Ectodermal cell (in vitro differentiated cells): ENCODE measurements around the gene NEURL3.
"Not testable (repeated sequence)": the region's sequence is repeated elsewhere in the genome, so short reads cannot be mapped to it uniquely, and the experiment has no call there.

Source experiments
- H3K27ac ChIP-seq: 2 replicates; pipeline ENCODE4 v1.7.0; 2013; ENCODE audit warnings: mild to moderate bottlenecking, low read depth, low read length; ENCODE audit not compliant: insufficient read depth, poor library complexity, severe bottlenecking
- H3K27me3 ChIP-seq: 2 replicates; pipeline ENCODE4 v1.7.0; 2013; ENCODE audit warnings: mild to moderate bottlenecking, low read length; ENCODE audit not compliant: insufficient read depth, control insufficient read depth, poor library complexity, severe bottlenecking
- H3K36me3 ChIP-seq: one replicate; pipeline ENCODE4 v1.7.0; 2013; ENCODE audit warnings: low read length; ENCODE audit not compliant: control insufficient read depth, insufficient read depth
- H3K4me1 ChIP-seq: one replicate; pipeline ENCODE4 v1.7.0; 2013; ENCODE audit warnings: low read length; ENCODE audit not compliant: control insufficient read depth, insufficient read depth
- H3K4me3 ChIP-seq: 2 replicates; pipeline ENCODE4 v1.7.0; 2013; ENCODE audit warnings: low read depth, low read length, control low read depth; ENCODE audit not compliant: insufficient read depth
- H3K9me3 ChIP-seq: 2 replicates; pipeline ENCODE4 v1.7.0; 2013; ENCODE audit warnings: mild to moderate bottlenecking, low read length, moderate library complexity; ENCODE audit not compliant: control insufficient read depth
- WGBS, 2 experiments: methylation state at CpG; one replicate each; pipeline ENCODE4 v1.1.7; 2013; ENCODE audit warnings: missing lambda C conversion rate in 2 of 2; 5-methylcytosine and 5-hydroxymethylcytosine counted together

Gene NEURL3

GRCh38 chr2:96484091-96484490, 21.1 kb downstream of the NEURL3 start:
- no peaks in the 10 kb centered on the region for H3K9me3 ChIP-seq
- H3K36me3 ChIP-seq, result no peaks in the 10 kb centered on the region
- 76 to 78% methylated on average over 7 of the region's 7 CpGs for WGBS, 2 experiments
- H3K27ac ChIP-seq, result no peak overlapping the region
- no peak overlapping the region for H3K4me3 ChIP-seq
- no peaks in the 10 kb centered on the region for H3K27me3 ChIP-seq
- H3K4me1 ChIP-seq, result peaks cover 6% of the 10 kb centered on the region

DNA sequence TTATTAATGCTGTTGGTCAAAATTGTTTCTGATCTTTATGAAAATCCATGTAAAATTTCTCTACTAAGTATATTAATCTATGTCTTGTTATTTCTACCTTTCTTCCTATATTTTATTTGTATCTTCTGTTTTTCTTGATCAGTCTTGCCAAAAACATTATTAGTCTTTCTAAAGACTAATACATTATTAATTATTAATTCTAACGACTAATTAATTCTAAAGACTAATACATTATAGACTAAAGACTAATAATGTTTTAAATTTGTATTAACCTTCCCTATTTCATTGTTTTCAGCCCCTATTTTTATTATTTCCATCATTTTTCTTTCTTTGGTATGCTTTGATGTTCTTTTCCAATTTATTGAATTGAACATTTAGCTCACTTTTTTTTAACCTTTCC, 27.7 kb downstream of the NEURL3 start:
- H3K27ac ChIP-seq, result no peak overlapping the region
- no peak overlapping the region for H3K4me3 ChIP-seq
- no peaks in the 10 kb centered on the region for H3K9me3 ChIP-seq
- no peaks in the 10 kb centered on the region for H3K4me1 ChIP-seq
- no peaks in the 10 kb centered on the region for H3K36me3 ChIP-seq
- WGBS, 2 experiments, result no CpG with 5 or more reads among the region's 1 CpG
- no peaks in the 10 kb centered on the region for H3K27me3 ChIP-seq

- Histone ChIP-seq H3K27me3 (no peaks in the 10 kb centered on the region), H3K4me3 (no peak overlapping the region), H3K9me3 (no peaks in the 10 kb centered on the region), H3K36me3 (no peaks in the 10 kb centered on the region), H3K4me1 (no peaks in the 10 kb centered on the region), H3K27ac (no peak overlapping the region)
- WGBS, 2 experiments, result 96 to 99% methylated on average over 5 of the region's 6 CpGs
These were observed 33.4 kb downstream of the NEURL3 start for GRCh38 chr2:96471772-96472171.

- no peaks in the 10 kb centered on the region for H3K4me1 ChIP-seq
- no peaks in the 10 kb centered on the region for H3K36me3 ChIP-seq
- 72 to 79% methylated on average over 25 of the region's 25 CpGs for WGBS, 2 experiments
- no peaks in the 10 kb centered on the region for H3K27me3 ChIP-seq
- H3K4me3 ChIP-seq, result no peak overlapping the region
- H3K27ac ChIP-seq, result no peak overlapping the region
- no peaks in the 10 kb centered on the region for H3K9me3 ChIP-seq
These were observed 34.5 kb downstream of the NEURL3 start for GRCh38 chr2:96470636-96471035.

- Histone ChIP-seq H3K27me3 (no peaks in the 10 kb centered on the region), H3K4me1 (no peaks in the 10 kb centered on the region), H3K36me3 (no peaks in the 10 kb centered on the region), H3K4me3 (no peak overlapping the region), H3K27ac (no peak overlapping the region), H3K9me3 (no peaks in the 10 kb centered on the region)
- 92 to 93% methylated on average over 8 of the region's 8 CpGs for WGBS, 2 experiments
These were observed 35.0 kb downstream of the NEURL3 start for GRCh38 chr2:96470109-96470508.

DNA sequence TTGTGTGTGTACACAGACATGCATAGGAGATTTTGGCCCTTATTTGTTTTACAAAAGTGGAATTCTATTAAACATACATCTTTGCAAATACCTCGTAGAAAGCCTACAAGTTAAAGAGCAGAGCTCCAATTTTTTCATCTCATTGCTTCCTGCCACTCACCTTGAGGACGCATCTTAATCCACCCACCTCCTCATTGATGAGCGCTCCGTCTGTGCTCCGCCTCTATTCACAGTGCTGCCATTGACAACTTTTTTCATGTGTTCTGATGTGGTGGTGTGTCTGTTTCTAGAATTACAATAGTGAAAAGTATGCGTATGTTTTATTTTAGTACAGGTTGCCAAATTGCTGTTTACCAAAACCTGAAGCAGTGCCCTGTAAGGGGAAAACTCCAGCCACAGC, 36.3 kb downstream of the NEURL3 start:
- Histone ChIP-seq H3K27me3 (no peaks in the 10 kb centered on the region), H3K9me3 (no peaks in the 10 kb centered on the region), H3K4me1 (no peaks in the 10 kb centered on the region), H3K36me3 (no peaks in the 10 kb centered on the region), H3K27ac (no peak overlapping the region), H3K4me3 (no peak overlapping the region)
- WGBS, 2 experiments, result 91 to 93% methylated on average over 6 of the region's 6 CpGs

DNA sequence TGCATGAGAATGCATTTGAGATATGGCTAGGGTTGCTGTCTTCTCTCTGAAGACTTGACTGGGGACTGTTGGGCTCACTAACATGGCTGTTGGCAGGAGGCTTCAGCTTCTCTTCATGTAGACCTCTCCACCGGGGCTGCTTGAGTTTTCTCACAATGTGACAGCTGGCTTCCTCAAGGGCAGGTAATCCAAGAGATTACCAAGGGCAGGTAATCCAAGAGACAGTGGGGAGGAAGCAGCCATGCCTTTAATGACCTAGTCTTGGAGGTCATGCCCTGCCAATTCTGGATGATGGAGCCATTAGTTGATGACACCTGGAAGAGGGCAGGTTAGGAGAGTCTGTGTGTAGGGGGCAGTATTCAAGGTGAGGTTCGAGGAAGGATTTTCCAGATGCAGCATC, 40.5 kb downstream of the NEURL3 start:
- WGBS, 2 experiments, result 68 to 70% methylated on average over 2 of the region's 2 CpGs
- no peaks in the 10 kb centered on the region for H3K36me3 ChIP-seq
- H3K4me3 ChIP-seq, result no peak overlapping the region
- H3K4me1 ChIP-seq, result no peaks in the 10 kb centered on the region
- H3K27ac ChIP-seq, result no peak overlapping the region
- no peaks in the 10 kb centered on the region for H3K27me3 ChIP-seq
- no peaks in the 10 kb centered on the region for H3K9me3 ChIP-seq

DNA sequence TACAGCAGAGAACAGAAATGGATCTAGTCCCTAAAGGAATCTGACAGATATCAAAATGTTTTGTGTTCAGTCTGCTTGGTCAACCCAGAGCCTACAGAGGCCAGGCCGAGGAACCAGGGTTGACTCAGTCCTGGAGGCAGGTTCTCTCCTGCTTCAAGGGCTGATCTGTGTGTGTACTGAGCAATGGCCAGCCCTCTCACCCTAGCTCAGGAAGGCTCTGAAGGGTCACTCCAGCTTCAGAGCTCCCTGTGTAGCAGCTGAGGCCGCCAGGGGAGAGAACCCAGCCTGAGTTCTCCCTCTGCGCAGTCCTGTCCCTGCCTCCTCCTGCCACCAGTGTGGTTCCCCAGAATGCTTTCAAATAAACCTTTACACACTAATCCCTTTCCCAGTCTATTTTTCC, 41.1 kb downstream of the NEURL3 start:
- Histone ChIP-seq H3K36me3 (no peaks in the 10 kb centered on the region), H3K9me3 (no peaks in the 10 kb centered on the region), H3K4me3 (no peak overlapping the region), H3K4me1 (no peaks in the 10 kb centered on the region), H3K27ac (no peak overlapping the region), H3K27me3 (no peaks in the 10 kb centered on the region)
- WGBS, 2 experiments, result 83 to 92% methylated on average over 3 of the region's 3 CpGs

- Histone ChIP-seq H3K4me3 (no peak overlapping the region), H3K36me3 (no peaks in the 10 kb centered on the region), H3K27me3 (no peaks in the 10 kb centered on the region), H3K27ac (no peak overlapping the region), H3K9me3 (no peaks in the 10 kb centered on the region), H3K4me1 (no peaks in the 10 kb centered on the region)
- 89 to 97% methylated on average over 1 to 2 of the region's 2 CpGs for WGBS, 2 experiments
These were observed 42.0 kb downstream of the NEURL3 start for GRCh38 chr2:96463119-96463518.

DNA sequence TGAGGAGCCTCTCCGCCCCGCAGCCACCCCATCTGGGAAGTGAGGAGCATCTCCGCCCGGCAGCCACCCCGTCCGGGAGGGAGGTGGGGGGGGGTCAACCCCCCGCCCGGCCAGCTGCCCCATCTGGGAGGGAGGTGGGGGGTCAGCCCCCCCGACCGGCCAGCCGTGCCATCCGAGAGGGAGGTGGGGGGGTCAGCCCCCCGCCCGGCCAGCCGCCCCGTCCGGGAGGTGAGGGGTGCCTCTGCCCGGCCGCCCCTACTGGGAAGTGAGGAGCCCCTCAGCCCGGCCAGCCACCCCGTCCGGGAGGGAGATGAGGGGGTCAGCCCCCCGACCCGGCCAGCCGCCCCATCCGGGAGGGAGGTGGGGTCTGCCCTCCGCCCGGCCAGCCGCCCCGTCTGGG, 43.5 kb downstream of the NEURL3 start:
- H3K4me1 ChIP-seq, H3K4me3 ChIP-seq, H3K36me3 ChIP-seq, H3K27ac ChIP-seq, H3K9me3 ChIP-seq, H3K27me3 ChIP-seq: not testable (repeated sequence)
- 91 to 94% methylated on average over 21 to 26 of the region's 30 CpGs for WGBS, 2 experiments

GRCh38 chr2:96452053-96452452, 53.1 kb downstream of the NEURL3 start:
- H3K36me3 ChIP-seq, result no peaks in the 10 kb centered on the region
- 91 to 96% methylated on average over 6 of the region's 6 CpGs for WGBS, 2 experiments
- H3K4me3 ChIP-seq, result no peak overlapping the region
- no peak overlapping the region for H3K27ac ChIP-seq
- no peaks in the 10 kb centered on the region for H3K4me1 ChIP-seq
- H3K27me3 ChIP-seq, result no peaks in the 10 kb centered on the region
- no peaks in the 10 kb centered on the region for H3K9me3 ChIP-seq
